ENCODE data around the gene MED13L.

DNA sequence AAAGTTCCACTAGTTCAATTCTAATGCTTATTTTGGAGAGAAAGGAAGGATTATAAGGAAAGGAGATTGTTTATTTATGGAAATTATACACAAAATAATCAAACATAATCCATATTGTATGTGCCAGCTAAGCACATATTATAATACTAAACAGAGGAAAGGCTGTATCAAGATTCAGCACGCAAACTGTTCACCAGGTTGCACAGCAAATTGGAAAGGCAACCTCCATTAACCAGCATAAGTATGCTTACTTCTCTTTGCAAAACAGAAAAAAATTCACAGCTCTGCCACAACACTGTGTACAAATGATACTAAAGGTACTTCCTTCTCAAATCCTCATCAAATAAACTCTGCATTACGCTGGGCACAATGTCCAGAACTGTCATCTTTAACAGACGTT is 146.3 kb downstream of the MED13L start:
- TF ChIP-seq, protein P1, sequence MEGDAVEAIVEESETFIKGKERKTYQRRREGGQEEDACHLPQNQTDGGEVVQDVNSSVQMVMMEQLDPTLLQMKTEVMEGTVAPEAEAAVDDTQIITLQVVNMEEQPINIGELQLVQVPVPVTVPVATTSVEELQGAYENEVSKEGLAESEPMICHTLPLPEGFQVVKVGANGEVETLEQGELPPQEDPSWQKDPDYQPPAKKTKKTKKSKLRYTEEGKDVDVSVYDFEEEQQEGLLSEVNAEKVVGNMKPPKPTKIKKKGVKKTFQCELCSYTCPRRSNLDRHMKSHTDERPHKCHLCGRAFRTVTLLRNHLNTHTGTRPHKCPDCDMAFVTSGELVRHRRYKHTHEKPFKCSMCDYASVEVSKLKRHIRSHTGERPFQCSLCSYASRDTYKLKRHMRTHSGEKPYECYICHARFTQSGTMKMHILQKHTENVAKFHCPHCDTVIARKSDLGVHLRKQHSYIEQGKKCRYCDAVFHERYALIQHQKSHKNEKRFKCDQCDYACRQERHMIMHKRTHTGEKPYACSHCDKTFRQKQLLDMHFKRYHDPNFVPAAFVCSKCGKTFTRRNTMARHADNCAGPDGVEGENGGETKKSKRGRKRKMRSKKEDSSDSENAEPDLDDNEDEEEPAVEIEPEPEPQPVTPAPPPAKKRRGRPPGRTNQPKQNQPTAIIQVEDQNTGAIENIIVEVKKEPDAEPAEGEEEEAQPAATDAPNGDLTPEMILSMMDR (IDR thresholded peaks at IDR 0.05), result no peak
- no peak for TF ChIP-seq POLR2A (IDR thresholded peaks at IDR 0.05)

All from heart left ventricle (tissue), 13 donors.